Activated CD4-positive, alpha-beta T cell treated with anti-CD3 and anti-CD28 coated beads for 36 hours (primary cell): ENCODE results near the gene IL20. TPM values are rescaled to one million over a fixed set of nuclear protein-coding genes. Genes with fewer than 3 reads are reported as not detected.
A peak's percentile ranks its signal among the peaks of the same experiment; 100 is the strongest.

ENCODE experiments used
- ATAC-seq: fragments of 200-7000 bp; cut with Tn5 transposase; one replicate; pipeline ENCODE4 v1.10.0; 2021; ENCODE audit warnings: mild to moderate bottlenecking, moderate library complexity
- CTCF ChIA-PET: fragments of 350-600 bp; sonication (Branson Sonifier 250); formaldehyde crosslinking; loops from one replicate; lab custom pipeline; 2021; ENCODE audit warnings: antibody characterized with exemption; lab: Charles Lee
- POLR2A ChIA-PET: fragments of 350-600 bp; sonication (Branson Sonifier 250); formaldehyde crosslinking; loops from one replicate; lab custom pipeline; 2021; ENCODE audit warnings: antibody characterized with exemption, inconsistent platforms; lab: Charles Lee
- DNase-seq: peaks from one replicate; pipeline ENCODE4 v3.0.0-alpha.2; 2020
- H3K27ac Mint-ChIP-seq: one replicate; pipeline ENCODE4 v1.8.0; 2021; ENCODE audit warnings: mixed read lengths
- H3K27me3 Mint-ChIP-seq: one replicate; pipeline ENCODE4 v1.8.0; 2021; ENCODE audit warnings: mixed read lengths
- H3K36me3 Mint-ChIP-seq: one replicate; pipeline ENCODE4 v1.8.0; 2021; ENCODE audit warnings: low read depth, mixed read lengths
- H3K4me1 Mint-ChIP-seq: one replicate; pipeline ENCODE4 v1.8.0; 2021; ENCODE audit warnings: mixed read lengths
- H3K4me3 Mint-ChIP-seq: one replicate; pipeline ENCODE4 v1.8.0; 2021; ENCODE audit warnings: mild to moderate bottlenecking, moderate library complexity, mixed read lengths
- H3K9me3 Mint-ChIP-seq: one replicate; pipeline ENCODE4 v1.8.0; 2021; ENCODE audit warnings: low read depth, mixed read lengths
- intact Hi-C, 2 experiments: fragments of 100-400 bp; cut with DNase I in 1 of 2; cut with micrococcal nuclease in 1 of 2; formaldehyde crosslinking; loops; one replicate each; pipeline versions ENCODE4 v1.14.2 to v1.15.1; 2022 to 2024; cut with DNase I, micrococcal nuclease
- total RNA-seq, 2 experiments: library from RNA; stranded (reverse); gene quantifications; one replicate each; pipeline ENCODE4 v1.2.3, GENCODE V29; 2021

Gene IL20
- total RNA-seq, 2 experiments from 2014 or later: not detected

GRCh38 chr1:206892351-206892984 is 27.0 kb downstream of the IL20 start:
- H3K36me3 Mint-ChIP-seq: peaks cover under 1% of the 10 kb centered on the region
- intact Hi-C loops: no loop called here
- peaks cover 84% of the 10 kb centered on the region for H3K4me1 Mint-ChIP-seq
- H3K9me3 Mint-ChIP-seq: no peaks in the 10 kb centered on the region
- H3K27me3 Mint-ChIP-seq: no peaks in the 10 kb centered on the region
- ChIA-PET POLR2A (no interaction called here), CTCF (interaction anchor here (1.0 to 1.4 kb wide), 3 partner anchors 9 to 20 kb away, joined by 3 to 4 read pairs (median 3); no protein-coding TSS in a partner anchor)
- no peak for ATAC-seq
- no peak overlapping the region for H3K27ac Mint-ChIP-seq
- H3K4me3 Mint-ChIP-seq: no peak overlapping the region
- no peak for DNase-seq

DNA sequence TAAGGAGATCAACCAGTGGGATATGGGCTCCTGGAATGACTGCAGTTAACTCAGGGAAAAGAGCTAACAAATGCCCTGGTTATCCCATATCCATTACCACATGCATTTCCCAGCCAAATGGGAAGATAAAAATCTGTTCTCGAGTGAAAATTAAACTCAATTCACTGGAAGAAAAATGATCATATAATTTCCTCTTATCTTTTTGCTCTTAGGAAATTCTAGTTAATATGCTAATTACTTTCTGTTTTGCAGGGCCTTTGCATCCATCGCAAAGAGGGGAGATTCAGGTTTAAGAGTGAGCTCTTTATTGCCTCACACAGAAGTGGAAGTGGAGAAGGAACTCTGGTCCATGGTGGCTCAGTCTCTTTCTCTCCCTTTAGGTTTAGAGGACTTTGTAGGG is 28.0 kb downstream of the IL20 start:
- peak overlapping the region; percentile 9 for H3K27ac Mint-ChIP-seq
- ChIA-PET POLR2A (no interaction called here), CTCF (interaction anchor here (0.7 to 1.9 kb wide), 8 partner anchors 13 to 166 kb away, joined by 3 to 6 read pairs (median 4); no protein-coding TSS in a partner anchor)
- no peaks in the 10 kb centered on the region for H3K9me3 Mint-ChIP-seq
- intact Hi-C loops: no loop called here
- peaks cover 1% of the 10 kb centered on the region for H3K36me3 Mint-ChIP-seq
- no peaks in the 10 kb centered on the region for H3K27me3 Mint-ChIP-seq
- peaks cover 90% of the 10 kb centered on the region for H3K4me1 Mint-ChIP-seq
- no peak overlapping the region for H3K4me3 Mint-ChIP-seq
- DNase-seq (no peak), ATAC-seq (no peak)

- Mint-ChIP-seq H3K4me3 (no peak overlapping the region), H3K4me1 (peaks cover 88% of the 10 kb centered on the region), H3K9me3 (no peaks in the 10 kb centered on the region), H3K36me3 (peaks cover 7% of the 10 kb centered on the region), H3K27ac (peak overlapping the region; percentile 49), H3K27me3 (no peaks in the 10 kb centered on the region)
- POLR2A ChIA-PET: no interaction called here
- intact Hi-C loops: no loop called here
- DNase-seq: no peak
- no peak for ATAC-seq
- CTCF ChIA-PET: interaction anchor here (0.6 to 3.9 kb wide), 12 partner anchors 9 to 298 kb away, joined by 3 to 25 read pairs (median 4); partner anchors contain the start of gene IL20
Observed at GRCh38 chr1:206895325-206895724, 29.9 kb downstream of the IL20 start.

- H3K4me1 Mint-ChIP-seq: peaks cover 88% of the 10 kb centered on the region
- intact Hi-C loops: loop anchor here in 1 of 2 experiments (2.0 kb wide), 1 partner anchor 15 kb away; no protein-coding TSS in a partner anchor
- ATAC-seq: no peak
Observed at GRCh38 chr1:206895837-206896242, 30.4 kb downstream of the IL20 start.

DNA sequence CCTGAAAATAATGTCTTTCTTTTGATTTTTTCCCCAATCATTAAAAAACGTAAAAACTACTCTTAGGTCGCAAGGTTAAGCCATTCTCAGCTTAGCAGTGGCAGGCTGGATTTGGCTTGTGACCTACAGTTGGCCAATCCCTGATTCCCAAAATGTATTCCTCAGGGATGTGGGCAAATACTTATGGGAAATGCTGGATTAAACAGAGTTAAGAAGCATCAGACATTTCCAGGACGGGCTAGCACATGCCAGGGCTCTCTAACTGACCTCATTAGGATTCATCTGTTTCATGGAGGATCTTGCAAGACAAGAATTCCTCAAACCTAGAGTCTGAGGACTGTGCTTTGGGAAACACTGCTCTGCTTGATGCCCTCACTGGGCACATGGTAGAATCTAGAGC is 30.8 kb downstream of the IL20 start:
- intact Hi-C loops: loop anchor here in 1 of 2 experiments (2.0 kb wide), 1 partner anchor 15 kb away; no protein-coding TSS in a partner anchor
- ChIA-PET CTCF (interaction anchor here (0.6 to 3.9 kb wide), 9 partner anchors 9 to 182 kb away, joined by 3 to 25 read pairs (median 4); partner anchors contain the start of gene IL20), POLR2A (interaction anchor here (0.6 to 1.7 kb wide), 4 partner anchors 9 to 25 kb away, joined by 3 to 5 read pairs (median 4); partner anchors contain the start of gene FCMR)
- H3K27me3 Mint-ChIP-seq: no peaks in the 10 kb centered on the region
- ATAC-seq: no peak
- H3K9me3 Mint-ChIP-seq: no peaks in the 10 kb centered on the region
- H3K4me1 Mint-ChIP-seq: peaks cover 88% of the 10 kb centered on the region
- peaks cover 11% of the 10 kb centered on the region for H3K36me3 Mint-ChIP-seq
- DNase-seq: no peak
- no peak overlapping the region for H3K4me3 Mint-ChIP-seq
- H3K27ac Mint-ChIP-seq: peak overlapping the region; percentile 94

More at GRCh38 chr1:206895837-206896242, 30.4 kb downstream of the IL20 start:
- ChIA-PET CTCF (interaction anchor here (0.7 to 3.9 kb wide), 12 partner anchors 9 to 183 kb away, joined by 3 to 25 read pairs (median 4); partner anchors contain the start of gene IL20), POLR2A (interaction anchor here (0.6 to 1.1 kb wide), 2 partner anchors 10 to 13 kb away, joined by 3 to 5 read pairs; no protein-coding TSS in a partner anchor)
- Mint-ChIP-seq H3K27ac (peak overlapping the region; percentile 49), H3K27me3 (no peaks in the 10 kb centered on the region), H3K36me3 (peaks cover 11% of the 10 kb centered on the region), H3K9me3 (no peaks in the 10 kb centered on the region), H3K4me3 (no peak overlapping the region)
- no peak for DNase-seq

DNA sequence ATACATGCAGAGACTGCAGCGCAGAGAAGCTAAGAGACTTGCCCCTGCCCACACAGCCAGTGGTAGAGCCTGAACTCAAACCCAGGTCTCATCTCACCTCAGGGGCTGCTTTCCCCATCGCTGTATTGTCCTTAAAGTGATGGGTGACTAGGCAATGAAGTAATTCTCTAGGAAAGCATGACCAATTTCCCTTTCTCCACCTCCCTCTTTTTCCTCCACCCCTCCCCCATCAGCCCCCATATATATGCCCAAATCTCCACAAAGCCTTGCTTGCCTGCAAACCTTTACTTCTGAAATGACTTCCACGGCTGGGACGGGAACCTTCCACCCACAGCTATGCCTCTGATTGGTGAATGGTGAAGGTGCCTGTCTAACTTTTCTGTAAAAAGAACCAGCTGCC is 31.8 kb downstream of the IL20 start, which contains the start of gene IL24:
IL24 (plus strand) TSS at position 269 of the 400 bp plus-strand sequence. CDS start 390 bp downstream, outside the sequence.
- DNase-seq: peak; percentile 88
- CTCF ChIA-PET: interaction anchor here (0.6 to 3.9 kb wide), 13 partner anchors 9 to 209 kb away, joined by 3 to 25 read pairs (median 5); partner anchors contain the start of gene IL20
- POLR2A ChIA-PET: interaction anchor here (1.1 to 1.7 kb wide), 4 partner anchors 8 to 24 kb away, joined by 3 to 8 read pairs (median 4); partner anchors contain the start of gene FCMR
- peak; percentile 93 for ATAC-seq
- H3K27ac Mint-ChIP-seq: peak within 1 kb of the TSS; percentile 94
- no peaks in the 10 kb centered on the region for H3K9me3 Mint-ChIP-seq
- intact Hi-C loops: loop anchor here (1.0 to 2.0 kb wide), 4 partner anchors 8 to 427 kb away; partner anchors contain the start of gene IKBKE (in 1 of the 2)
- no peaks in the 10 kb centered on the region for H3K27me3 Mint-ChIP-seq
- H3K36me3 Mint-ChIP-seq: peaks cover 12% of the 10 kb centered on the region
- peak within 1 kb of the TSS; percentile 76 for H3K4me3 Mint-ChIP-seq
- peaks cover 86% of the 10 kb centered on the region for H3K4me1 Mint-ChIP-seq

DNA sequence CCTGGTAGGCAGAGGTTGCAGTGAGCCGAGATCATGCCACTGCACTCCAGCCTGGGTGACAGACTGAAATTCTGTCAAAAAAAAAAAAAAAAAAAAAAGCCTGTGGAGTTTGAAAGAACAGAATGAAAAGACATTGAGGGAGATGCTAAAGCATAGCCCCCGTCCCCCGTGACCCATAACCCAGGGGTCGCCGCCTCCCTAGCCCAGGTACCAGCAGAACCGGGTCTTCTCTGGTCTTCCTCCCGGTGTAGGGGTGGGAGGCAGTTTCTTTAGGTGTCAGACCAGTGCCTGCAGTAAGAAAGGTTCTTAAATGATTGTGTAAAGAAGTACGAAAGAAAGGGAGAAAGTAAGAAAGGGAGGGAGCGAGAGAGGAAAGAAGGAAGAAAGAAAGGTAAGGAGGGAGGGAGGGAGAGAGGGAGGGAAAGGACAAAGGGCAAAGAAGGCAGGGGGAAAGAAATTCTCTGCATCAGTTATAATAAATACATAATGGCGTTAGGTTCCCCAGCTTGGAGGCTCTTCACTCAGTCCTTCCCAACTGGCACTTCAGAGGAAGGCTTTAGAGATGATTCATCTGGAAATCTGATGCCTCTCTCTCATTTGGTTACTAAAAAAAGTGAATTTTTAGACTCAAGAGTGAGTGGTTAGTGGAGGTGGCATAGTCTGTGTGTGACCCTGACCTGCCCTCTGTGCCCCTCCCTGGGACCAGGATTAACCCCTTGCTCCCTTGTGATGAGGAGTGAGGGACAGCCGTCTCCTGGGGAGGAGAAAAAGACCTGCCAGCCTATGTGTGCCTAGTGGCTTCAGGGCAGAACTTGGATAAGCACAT is 32.9 kb downstream of the IL20 start:
- no peaks in the 10 kb centered on the region for H3K9me3 Mint-ChIP-seq
- ATAC-seq: no peak
- no peaks in the 10 kb centered on the region for H3K27me3 Mint-ChIP-seq
- ChIA-PET CTCF (interaction anchor here (0.6 to 3.9 kb wide), 7 partner anchors 10 to 164 kb away, joined by 3 to 25 read pairs (median 8); partner anchors contain the start of gene IL20), POLR2A (interaction anchor here (0.5 to 1.7 kb wide), 3 partner anchors 7 to 23 kb away, joined by 3 to 8 read pairs (median 4); partner anchors contain the start of gene FCMR)
- H3K4me3 Mint-ChIP-seq: peak overlapping the region; percentile 76
- no peak for DNase-seq
- H3K36me3 Mint-ChIP-seq: peaks cover 23% of the 10 kb centered on the region
- H3K4me1 Mint-ChIP-seq: peaks cover 86% of the 10 kb centered on the region
- intact Hi-C loops: no loop called here
- peak overlapping the region; percentile 94 for H3K27ac Mint-ChIP-seq

DNA sequence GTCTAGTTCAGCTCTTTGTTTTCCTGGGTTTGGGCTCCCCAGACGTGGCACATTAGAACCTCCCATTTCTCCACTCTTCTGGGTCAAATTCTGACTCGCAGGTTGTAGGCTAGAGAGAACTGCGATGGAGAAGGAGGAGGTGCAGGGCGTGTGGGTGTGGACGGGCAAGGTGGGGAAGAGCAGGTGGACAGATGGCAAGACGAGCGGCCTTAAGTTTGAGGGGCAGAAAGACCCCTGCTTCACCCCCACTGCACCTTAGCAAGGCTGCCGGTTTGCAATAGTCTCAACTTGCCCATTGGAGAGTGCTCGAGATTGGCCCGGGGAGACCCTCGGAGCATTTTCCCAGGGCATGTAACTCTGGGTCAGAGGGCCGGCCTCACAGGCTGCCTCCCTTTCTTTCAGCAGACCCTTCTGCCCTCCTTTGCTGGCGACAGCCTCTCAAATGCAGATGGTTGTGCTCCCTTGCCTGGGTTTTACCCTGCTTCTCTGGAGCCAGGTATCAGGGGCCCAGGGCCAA is 33.5 kb downstream of the IL20 start:
- Mint-ChIP-seq H3K27ac (peak overlapping the region; percentile 94), H3K36me3 (peaks cover 30% of the 10 kb centered on the region), H3K27me3 (no peaks in the 10 kb centered on the region), H3K4me3 (peak overlapping the region; percentile 76), H3K9me3 (no peaks in the 10 kb centered on the region), H3K4me1 (peaks cover 88% of the 10 kb centered on the region)
- intact Hi-C loops: no loop called here
- CTCF ChIA-PET: interaction anchor here (0.6 to 5.2 kb wide), 2 partner anchors 13 to 165 kb away, joined by 4 to 30 read pairs; no protein-coding TSS in a partner anchor
- POLR2A ChIA-PET: interaction anchor here (0.5 kb wide), 1 partner anchor 19 kb away, joined by 3 read pairs; no protein-coding TSS in a partner anchor
- ATAC-seq (no peak), DNase-seq (no peak)

- Mint-ChIP-seq H3K36me3 (peaks cover 37% of the 10 kb centered on the region), H3K4me1 (peaks cover 89% of the 10 kb centered on the region), H3K27ac (no peak overlapping the region), H3K9me3 (no peaks in the 10 kb centered on the region), H3K4me3 (no peak overlapping the region), H3K27me3 (no peaks in the 10 kb centered on the region)
- ATAC-seq (no peak), DNase-seq (no peak)
- POLR2A ChIA-PET: no interaction called here
- intact Hi-C loops: no loop called here
- CTCF ChIA-PET: interaction anchor here (0.7 to 5.2 kb wide), 4 partner anchors 10 to 34 kb away, joined by 3 to 30 read pairs (median 9); partner anchors contain the start of gene IL20
Observed at GRCh38 chr1:206899717-206900116, 34.3 kb downstream of the IL20 start.

DNA sequence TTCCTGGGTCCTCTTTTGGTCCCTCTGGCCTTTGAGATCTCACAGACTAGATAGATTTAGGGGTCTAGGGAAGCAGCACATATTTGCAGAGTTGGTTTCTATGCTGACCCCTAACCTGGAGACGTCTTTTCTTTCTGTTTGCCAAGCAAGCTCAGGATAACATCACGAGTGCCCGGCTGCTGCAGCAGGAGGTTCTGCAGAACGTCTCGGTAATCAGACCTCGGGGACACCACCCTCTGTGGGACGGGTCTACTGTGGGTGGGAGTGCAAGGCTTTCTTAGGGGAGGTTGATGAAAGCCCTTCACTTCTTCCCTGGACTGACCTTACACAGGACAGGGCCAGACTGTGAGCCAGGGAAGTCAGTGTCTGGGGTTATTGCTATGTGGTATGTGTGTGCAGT is 34.7 kb downstream of the IL20 start:
- H3K27ac Mint-ChIP-seq: peak overlapping the region; percentile 17
- intact Hi-C loops: no loop called here
- no peak overlapping the region for H3K4me3 Mint-ChIP-seq
- H3K4me1 Mint-ChIP-seq: peaks cover 90% of the 10 kb centered on the region
- H3K36me3 Mint-ChIP-seq: peaks cover 42% of the 10 kb centered on the region
- H3K27me3 Mint-ChIP-seq: no peaks in the 10 kb centered on the region
- H3K9me3 Mint-ChIP-seq: no peaks in the 10 kb centered on the region
- POLR2A ChIA-PET: no interaction called here
- CTCF ChIA-PET: interaction anchor here (0.6 to 5.2 kb wide), 5 partner anchors 10 to 91 kb away, joined by 3 to 30 read pairs (median 9); partner anchors contain the start of gene IL20
- ATAC-seq: no peak
- DNase-seq: no peak
